ENCODE results near the gene EFCAB9.
A peak's percentile ranks its signal among the peaks of the same experiment; 100 is the strongest.

GRCh38 chr5:172188033-172188892, 5.7 kb upstream of the EFCAB9 start, which contains the start of gene STK10:
- TF ChIP-seq REST (IDR thresholded peaks at IDR 0.05) (no peak), RNF2 (IDR thresholded peaks at IDR 0.05; ENCODE audit: borderline replicate concordance, low read depth) (no peak), CTCF (IDR thresholded peaks at IDR 0.05) (peak; percentile 92), CEBPB (IDR thresholded peaks at IDR 0.05) (no peak), NR3C1 (IDR thresholded peaks at IDR 0.05) (no peak), SMC3 (IDR thresholded peaks at IDR 0.05) (peak; percentile 88), EP300 (IDR thresholded peaks at IDR 0.05) (no peak), JUNB (IDR thresholded peaks at IDR 0.05) (no peak), PBX3 (IDR thresholded peaks at IDR 0.05) (no peak; the same call in 1 of the 2 replicates), POLR2A (IDR thresholded peaks at IDR 0.05; ENCODE audit: low read length) (peak; percentile 64)
- TF ChIP-seq, protein P1, sequence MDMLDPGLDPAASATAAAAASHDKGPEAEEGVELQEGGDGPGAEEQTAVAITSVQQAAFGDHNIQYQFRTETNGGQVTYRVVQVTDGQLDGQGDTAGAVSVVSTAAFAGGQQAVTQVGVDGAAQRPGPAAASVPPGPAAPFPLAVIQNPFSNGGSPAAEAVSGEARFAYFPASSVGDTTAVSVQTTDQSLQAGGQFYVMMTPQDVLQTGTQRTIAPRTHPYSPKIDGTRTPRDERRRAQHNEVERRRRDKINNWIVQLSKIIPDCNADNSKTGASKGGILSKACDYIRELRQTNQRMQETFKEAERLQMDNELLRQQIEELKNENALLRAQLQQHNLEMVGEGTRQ (IDR thresholded peaks at IDR 0.05), result no peak
